GM18858 (cell line): Measurements from ENCODE around the gene PKMYT1.
"Not testable (repeated sequence)": the region's sequence is repeated elsewhere in the genome, so short reads cannot be mapped to it uniquely, and the experiment has no call there.

ENCODE experiments used
- ATAC-seq: cut with Tn5 transposase; IDR thresholded peaks from one replicate; pipeline ENCODE4 v1.9.1; 2021; ENCODE audit not compliant: unreplicated experiment

PKMYT1 gene

GRCh38 chr16:2936436-2937011 is 43.7 kb downstream of the PKMYT1 start:
- ATAC-seq: no peak

DNA sequence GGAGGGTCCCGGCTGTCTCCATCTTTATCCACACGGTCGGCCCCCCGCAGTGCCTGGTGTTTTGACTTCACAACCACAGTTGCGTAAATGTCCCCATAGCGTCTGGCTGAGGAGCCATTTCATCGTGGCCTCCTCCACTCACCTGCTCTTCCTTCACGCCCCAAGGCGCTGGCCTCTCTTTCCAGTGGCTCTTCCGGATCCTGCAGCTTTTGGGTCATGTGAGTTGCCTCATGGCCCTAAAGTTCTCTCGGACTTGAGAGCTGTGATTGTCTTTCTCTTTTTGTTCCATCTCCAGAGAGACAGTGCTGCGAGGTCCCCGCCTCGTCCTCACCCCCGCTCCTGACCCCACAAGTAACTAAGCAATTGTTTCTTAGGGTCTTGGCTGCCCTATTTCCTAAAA is 45.8 kb downstream of the PKMYT1 start:
- ATAC-seq: no peak

DNA sequence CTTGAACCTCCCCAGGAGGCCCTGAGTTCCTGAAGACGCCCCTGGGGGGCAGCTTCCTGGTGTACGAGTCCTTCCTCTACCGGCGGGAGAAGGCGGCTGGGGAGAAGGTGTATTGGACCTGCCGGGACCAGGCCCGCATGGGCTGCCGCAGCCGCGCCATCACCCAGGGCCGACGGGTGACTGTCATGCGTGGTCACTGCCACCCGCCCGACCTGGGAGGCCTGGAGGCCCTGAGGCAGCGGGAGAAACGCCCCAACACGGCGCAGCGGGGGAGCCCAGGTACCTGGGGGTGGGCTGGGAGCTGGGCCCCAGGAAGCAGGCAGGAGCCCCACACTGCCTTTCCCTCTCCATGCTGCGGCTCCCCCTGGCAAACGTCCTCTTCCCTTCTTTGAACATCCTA is 46.5 kb downstream of the PKMYT1 start:
- ATAC-seq: no peak

DNA sequence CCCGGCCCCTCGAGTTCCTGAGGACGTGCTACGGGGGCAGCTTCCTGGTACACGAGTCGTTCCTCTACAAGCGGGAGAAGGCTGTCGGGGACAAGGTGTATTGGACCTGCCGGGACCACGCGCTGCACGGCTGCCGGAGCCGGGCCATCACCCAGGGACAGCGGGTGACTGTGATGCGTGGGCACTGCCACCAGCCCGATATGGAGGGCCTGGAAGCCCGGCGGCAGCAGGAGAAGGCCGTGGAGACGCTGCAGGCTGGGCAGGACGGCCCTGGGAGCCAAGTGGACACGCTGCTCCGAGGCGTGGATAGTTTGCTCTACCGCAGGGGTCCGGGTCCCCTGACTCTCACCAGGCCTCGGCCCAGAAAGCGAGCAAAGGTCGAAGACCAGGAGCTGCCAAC is 47.1 kb downstream of the PKMYT1 start:
- no peak for ATAC-seq

- ATAC-seq: not testable (repeated sequence)
Measured at GRCh38 chr16:2931231-2931914, 48.9 kb downstream of the PKMYT1 start.

DNA sequence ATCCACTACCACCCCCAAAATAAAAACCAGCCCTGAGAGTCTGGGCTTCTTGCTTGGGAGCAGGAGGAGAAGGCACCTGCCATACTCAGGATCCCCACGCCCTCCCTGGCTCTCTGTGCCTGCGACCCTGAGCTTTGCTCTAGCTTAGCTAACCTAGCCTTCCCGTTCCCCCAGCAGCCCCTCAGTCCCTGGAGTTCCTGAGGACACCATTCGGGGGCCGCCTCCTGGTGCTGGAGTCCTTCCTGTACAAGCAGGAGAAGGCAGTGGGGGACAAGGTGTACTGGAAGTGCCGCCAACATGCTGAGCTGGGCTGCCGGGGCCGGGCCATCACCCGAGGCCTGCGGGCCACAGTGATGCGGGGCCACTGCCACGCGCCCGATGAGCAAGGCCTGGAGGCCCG is 50.0 kb downstream of the PKMYT1 start:
- ATAC-seq: no peak

- ATAC-seq: no peak
Measured at GRCh38 chr16:2929693-2930092, 50.6 kb downstream of the PKMYT1 start.

DNA sequence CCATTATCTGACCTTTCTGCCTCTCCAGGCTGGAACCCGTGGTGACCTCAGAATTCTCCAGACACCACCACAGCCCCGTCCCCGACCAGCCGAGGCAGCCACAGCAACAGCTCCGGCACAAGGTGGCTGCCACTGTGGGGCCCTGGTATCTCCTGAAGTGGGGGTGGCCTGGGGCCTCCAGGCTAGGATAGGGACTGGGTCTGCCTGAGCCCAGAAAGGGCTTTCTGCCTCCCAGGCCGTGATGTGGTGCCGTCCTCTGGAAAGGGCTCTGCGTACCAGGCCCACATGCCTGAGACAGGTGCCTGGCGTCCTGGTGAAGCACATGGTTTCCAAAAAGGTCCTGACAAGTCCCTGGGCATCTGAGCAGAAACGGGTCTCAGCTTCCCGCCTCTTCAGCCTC is 51.5 kb downstream of the PKMYT1 start:
- no peak for ATAC-seq

DNA sequence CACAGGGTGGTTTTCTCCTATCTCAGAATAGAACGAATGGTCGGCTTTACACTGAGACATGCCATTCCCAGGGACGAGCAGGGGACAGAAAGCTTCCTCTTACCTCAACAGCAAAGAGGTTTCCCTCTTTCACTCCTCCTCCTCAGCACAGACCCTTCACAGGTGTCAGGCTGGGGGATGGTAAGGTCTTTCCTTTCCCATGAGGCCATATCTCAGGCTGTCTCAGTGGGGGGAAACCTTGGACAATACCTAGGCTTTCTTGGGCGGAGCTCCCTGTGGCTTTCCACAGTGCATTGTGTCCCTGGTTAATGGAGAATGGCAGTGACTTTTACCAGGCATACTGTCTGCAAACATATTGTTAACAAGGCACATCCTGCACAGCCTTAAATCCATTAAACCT is 52.1 kb downstream of the PKMYT1 start:
- not testable (repeated sequence) for ATAC-seq

DNA sequence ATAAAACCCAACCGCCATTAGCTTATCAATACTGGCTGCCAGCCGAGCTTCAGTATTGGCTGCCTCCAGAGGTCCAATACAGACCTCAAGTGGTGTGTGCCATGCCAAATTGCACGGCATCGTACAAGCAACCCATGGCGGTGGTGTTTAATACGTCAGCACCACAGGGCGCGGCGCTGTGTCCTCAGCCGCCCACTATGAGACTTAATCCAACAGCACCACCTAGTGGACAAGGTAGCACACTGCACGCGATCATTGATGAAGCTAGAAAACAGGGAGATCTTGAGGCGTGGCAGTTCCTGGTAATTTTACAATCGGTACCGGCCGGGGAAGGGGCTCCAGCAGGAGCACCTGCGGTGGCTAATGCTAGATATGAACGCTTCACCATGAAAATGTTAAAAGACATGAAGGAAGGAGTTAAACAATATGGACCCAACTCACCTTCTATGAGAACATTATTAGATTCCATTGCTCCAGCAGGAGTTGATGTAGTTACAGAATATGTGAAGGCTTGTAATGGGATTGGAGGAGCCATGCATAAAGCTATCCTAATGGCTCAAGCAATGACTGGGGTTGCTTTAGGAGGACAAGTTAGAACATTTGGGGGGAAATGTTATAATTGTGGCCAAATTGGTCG is 53.1 kb downstream of the PKMYT1 start:
- no peak for ATAC-seq

DNA sequence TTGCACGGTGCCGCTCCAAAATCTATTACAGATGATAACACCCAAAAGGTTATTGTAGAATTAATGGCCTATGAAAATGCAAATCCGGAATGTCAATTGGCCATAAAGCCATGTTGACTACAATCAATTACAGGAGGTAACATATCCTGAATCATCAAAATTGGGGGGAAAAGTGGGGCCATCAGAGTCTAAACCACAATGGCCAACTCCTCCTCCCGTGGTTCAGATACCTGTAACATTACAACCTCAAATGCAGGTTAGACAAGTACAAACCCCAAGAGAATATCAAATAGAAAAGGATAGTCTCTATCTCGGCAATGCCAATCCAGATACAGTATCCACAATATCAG is 53.6 kb downstream of the PKMYT1 start:
- no peak for ATAC-seq

DNA sequence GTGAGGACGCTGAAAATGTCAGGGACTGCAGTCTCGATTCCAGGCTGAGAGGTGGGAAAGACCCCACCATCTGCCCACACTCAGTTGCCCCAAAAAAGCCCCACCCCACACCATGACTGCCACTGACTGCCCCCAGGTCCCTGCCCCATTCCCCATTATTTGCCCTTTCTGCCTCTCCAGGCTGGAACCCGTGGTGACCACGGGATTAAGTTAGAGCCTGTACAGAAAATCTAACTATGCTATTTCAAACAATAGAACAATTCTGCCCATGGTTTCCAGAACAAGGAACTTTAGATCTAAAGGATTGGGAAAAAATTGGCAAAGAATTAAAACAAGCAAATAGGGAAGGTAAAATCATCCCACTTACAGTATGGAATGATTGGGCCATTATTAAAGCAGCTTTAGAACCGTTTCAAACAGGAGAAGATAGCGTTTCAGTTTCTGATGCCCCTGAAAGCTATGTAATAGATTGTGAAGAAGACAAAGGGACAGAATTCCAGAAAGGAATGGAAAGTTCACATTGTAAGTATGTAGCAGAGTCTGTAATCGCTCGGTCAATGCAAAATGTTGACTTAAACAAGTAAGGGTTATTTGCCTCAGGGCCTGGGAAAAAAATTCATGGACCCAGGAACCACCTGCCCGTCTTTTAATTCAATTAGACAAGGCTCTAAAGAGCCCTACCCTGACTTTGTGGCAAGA is 54.1 kb downstream of the PKMYT1 start:
- no peak for ATAC-seq

DNA sequence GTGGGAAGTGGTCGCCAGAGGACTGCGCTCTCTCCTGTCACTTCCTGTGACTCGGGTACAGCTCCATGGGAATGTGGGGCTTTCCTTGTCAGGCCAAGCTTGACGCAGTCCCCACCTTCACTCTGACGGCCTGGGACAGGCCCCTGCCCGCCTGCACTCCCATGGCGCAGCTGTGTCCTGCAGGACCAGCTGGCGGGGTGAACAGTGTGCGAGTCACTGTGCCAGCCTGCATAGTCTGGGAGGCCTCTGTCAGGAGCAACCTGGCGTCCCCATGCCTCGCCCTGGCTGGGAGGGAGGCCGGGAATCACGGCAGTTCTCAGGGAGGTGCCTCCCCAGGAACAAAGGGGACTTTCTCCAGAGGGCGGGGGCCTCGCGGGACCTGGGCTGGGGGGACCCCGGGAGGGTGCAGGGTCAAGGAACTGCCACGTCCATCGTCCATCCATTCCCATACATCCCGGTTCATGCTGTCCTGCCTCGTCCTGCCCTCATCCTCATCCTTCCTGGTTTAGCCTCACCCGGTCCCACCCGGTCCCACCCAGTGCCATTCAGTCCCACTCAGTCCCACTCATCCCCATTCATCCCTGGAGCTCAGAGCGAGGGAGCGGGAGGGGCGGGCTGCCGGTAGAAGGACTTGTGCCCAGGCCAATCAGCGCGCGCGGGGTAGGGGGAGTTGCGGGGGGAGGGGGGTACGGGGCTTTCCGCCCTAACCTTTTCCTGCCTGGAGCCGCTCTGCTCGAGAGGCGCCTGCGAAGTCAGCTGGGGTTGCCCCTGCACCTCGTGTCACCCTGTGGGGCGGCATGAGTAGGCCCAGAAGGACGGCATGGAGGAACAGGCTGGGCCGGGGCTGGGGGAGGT is 55.1 kb downstream of the PKMYT1 start:
- no peak for ATAC-seq

DNA sequence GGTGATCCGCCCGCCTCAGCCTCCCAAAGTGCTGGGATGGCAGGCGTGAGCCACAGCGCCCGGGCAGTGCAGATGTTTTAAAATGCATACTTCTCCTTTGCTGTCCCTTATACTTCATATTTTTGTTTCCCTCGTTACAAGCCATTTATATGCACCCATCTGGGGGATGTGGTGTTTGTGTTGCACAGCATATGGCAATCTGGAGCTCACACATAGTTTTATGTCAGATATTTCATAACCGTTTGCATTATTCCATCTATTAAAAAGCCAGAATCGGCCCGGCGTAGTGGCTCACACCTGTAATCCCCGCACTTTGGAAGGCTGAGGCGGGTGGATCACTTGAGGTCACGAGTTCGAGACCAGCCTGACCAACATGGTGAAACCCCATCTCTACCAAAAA is 56.8 kb downstream of the PKMYT1 start:
- ATAC-seq: no peak
